ENCODE results near the gene PIK3CD. TPM values are rescaled to one million over a fixed set of nuclear protein-coding genes. Genes with fewer than 3 reads are reported as not detected.

Gene PIK3CD
- 10.3 TPM for total RNA-seq

DNA sequence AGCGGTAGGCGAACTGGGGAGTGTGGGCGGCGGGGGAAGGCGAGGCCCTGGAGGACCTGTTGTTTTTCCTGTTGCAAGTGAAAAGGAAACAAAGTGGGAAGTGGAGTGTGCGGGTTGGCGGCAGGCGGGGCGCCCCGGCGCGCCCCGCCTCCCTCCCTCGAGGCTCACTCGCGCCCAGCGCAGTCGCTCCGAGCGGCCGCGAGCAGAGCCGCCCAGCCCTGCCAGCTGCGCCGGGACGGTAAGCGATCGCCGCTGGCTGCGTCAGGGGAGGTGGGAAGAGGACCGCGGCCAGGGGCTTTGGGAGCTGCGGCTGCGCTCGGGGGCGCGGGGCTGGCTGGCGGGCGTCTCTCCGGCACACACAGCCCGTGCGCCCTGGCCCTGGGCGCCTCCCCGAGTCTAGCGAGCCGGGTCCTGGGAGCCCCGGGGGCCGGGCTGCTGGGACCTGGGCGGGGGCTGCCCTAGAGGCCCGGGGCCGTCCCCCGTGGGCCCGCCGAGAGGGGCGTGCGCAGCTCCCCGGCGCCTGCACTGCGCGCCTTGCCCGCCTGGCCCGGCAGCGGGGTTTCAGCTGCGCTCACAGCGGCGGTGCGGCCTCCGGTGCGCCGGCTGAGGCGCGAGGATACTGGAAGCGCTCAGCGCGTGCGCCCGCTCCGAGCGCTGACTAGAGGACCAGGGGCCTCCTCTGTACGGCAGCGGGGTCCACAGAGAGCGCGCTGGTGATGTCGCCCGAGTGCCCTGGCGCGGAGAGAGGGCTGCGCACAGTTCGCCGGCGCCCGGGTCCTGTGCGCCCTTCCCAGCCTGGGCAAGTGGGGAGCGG lies at the start of gene PIK3CD:
TSS of gene PIK3CD (plus strand) at position 167 of the 814 bp plus-strand sequence. CDS start 58,725 bp downstream, outside the sequence.

Other genes with a start within 250 kb of the PIK3CD start
- 8.9 TPM for gene SLC25A33, start 112.3 kb upstream of the PIK3CD start, total RNA-seq
- gene TMEM201, start 62.8 kb upstream of the PIK3CD start, total RNA-seq = 28.5 TPM
- 227 TPM for gene CLSTN1, start 172.2 kb downstream of the PIK3CD start, total RNA-seq

All from camera-type eye (tissue), 1 donor.